ENCODE results near the gene ACTN1.

The ACTN1 gene

GRCh38 chr14:68884031-68885030, 94.8 kb downstream of the ACTN1 start:
- DNase-seq: no peak

GRCh38 chr14:68882235-68882634, 96.9 kb downstream of the ACTN1 start:
- no peak for DNase-seq

- DNase-seq: no peak
These were observed 97.7 kb downstream of the ACTN1 start for GRCh38 chr14:68881396-68881795.

DNA sequence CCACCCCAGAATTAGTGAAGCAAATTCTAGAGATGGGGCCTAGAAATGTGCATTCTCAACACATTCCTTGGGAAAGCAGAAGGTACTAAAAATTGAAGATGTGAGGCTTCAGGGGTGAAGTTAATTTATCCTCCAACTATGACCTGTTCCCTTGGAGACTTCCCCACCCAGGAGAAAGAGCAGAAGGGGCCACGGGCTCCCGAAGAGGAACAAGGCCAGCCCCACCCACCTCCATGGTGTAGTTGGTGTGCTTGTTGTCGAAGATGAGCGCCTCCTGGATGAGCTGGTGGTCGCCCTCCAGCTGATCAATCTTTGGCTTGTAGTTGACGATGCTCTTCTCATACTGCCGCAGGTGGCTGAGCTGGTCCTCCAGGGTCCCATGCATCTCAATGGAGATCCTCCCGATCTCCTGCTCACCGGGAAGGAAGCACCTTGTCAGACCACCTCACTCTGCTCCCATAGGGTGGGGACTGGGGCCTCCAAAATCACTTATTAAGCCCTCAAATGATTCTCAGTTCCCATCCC, 98.5 kb downstream of the ACTN1 start:
- no peak for DNase-seq

GRCh38 chr14:68879841-68880575, 99.1 kb downstream of the ACTN1 start:
- no peak for DNase-seq

- DNase-seq: no peak
These were observed 99.8 kb downstream of the ACTN1 start for GRCh38 chr14:68879321-68879781.

DNA sequence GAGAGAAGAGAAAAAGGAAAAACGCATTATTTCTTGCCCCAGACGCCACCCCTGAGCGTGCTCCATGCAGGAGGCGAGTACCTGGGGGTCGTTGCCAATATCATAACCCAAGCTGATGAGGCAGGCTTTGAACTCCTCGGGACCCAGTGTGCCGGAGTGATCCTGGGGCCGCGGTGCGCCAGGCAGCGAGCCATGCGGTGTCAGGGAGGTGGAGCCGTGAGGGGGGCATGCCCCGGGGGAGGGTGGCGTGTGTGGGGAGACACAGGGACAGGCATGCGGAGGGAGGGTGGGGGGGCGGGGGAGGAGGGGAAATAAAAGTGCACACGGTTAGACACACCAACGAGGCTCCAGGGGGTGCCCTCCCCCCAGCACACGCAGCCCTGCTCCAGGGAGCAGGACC, 100.2 kb downstream of the ACTN1 start:
- no peak for DNase-seq

DNA sequence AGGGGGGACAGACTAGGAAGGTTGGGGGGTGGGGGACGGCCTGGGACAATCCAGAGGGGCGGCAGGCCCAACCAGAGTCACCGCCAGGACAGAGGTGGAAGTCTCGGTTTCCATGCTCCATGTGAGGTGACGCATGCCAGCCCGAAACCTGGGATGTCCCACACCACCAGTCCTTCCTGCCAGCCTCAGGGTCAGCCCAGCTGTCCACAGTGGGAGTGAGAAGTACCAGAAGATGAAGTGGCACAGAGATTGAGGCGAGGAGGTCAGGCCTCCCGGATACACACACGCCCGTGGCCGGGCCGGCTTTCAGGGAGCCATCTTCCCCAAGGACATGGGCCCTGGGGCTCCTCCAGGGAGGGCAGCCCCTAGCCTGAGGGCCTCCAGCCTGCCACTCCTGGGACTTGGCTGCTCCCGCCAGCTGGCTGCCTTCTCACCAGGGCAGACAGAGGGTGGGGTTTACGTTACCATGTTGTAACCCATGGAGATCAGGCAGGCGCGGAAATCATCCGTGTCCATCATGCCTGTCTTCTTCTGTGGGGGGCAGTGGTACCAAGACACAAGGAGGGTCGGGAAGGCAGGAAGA, 101.0 kb downstream of the ACTN1 start:
- DNase-seq: no peak

DNA sequence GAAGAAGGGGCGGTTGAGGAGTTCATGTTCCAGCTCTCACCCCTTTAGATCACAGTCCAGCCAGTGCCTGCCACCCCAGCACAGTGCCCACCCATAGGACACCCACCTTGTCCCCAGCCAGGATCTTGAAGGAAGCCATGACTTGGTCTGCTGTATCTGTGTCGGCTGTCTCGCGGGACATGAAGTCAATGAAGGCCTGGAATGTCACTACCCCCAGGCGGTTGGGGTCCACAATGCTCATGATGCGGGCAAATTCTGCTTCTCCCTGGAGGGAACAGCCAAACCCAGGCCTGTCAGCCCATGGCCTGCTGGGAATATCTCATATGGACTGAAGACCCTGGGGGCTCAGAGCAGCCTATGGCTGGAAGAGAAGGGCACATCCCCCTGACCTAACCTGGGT, 102.1 kb downstream of the ACTN1 start:
- no peak for DNase-seq

DNA sequence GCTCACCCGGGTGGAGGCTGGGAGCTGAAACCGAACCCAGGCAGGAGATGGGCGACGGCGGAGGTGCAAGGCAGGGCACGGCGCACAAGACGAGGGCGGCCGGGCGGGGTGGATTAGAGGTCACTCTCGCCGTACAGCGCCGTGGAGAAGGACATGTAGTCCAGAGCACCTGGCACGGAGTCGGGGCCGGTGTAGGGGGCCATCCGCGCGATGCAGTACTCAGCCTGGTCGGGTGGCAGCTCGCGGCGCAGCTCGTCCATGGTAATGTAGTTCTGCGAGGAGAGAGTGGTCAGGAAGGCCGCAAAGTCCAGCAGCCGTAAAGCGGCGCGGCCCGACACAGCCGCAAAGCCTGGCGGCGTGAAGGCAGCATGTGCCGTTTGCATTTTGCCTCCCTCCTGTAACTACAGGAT, 104.4 kb downstream of the ACTN1 start:
- no peak for DNase-seq

DNA sequence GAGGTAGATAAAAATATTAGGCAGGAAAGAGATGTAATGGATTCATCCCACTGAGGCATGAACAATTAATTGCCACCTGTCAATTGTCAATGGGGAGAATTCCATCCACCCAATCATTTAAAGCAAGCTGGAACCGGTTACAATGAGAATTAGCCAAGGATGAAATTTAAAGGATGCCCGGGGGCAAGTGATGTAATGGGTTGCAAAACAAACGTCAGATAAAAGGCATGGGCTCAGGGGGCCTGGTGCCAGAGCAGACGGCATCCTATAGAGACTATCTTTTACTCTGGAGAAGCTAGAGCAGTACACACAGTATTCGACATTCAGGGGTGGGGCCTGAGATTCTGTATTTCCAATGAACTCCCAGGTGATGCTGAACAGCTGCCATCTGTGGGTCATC, 105.7 kb downstream of the ACTN1 start:
- no peak for DNase-seq

GRCh38 chr14:68871392-68871791, 107.7 kb downstream of the ACTN1 start:
- no peak for DNase-seq

GRCh38 chr14:68866991-68867533, 112.0 kb downstream of the ACTN1 start:
- no peak for DNase-seq

- DNase-seq: no peak
These were observed 113.6 kb downstream of the ACTN1 start for GRCh38 chr14:68865542-68865941.

DNA sequence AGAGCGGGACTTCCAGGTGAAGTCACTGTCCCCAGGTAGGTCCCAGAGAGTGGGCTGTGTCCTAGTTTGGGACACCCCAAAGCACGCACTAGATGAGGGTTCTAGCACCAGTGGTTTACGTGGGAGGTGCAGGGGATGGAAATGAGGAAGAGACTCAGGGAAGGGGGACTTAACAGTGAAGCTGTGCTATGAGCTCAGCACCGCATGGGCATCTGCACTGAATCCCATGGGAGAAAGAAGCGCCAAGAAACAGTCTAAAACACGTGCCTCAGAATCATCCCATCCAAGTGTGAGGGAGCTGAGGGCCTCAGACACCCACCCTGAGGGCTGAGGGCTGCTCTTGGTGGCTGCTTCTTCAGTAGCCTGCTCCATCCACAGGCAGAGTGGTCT, 114.7 kb downstream of the ACTN1 start:
- no peak for DNase-seq

GRCh38 chr14:68863610-68864360, 115.3 kb downstream of the ACTN1 start:
- no peak for DNase-seq

DNA sequence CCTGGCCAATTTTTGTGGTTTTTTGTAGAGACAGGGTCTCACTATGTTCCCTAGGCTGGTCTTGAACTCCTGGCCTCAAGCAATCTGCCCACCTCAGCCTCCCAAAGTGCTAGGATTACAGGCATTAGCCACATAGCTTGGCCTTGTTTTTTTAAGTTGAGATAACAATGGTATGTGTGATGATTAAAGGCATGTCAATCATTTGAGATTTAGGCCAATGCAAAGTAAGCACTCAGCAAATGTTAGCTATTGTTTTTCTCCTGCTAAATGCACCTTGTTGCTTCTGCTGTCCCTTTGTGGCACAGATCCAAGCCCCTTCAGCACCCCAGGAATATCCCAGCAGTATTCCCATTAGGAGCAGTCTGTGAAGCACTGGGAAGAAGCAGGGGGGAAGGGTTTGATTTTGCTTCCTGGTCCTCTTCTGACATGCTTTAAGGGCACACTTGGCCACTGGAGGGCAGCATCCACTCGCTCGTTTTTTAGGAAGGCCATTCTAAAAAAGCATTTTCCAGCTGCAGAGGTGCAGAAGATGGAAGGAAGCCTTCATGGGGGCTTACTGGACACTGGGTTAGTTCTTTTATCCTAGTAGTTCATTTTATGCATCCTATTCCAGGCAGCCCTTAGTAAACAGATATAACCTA, 116.0 kb downstream of the ACTN1 start:
- peak; percentile 47 to 62 for DNase-seq

GRCh38 chr14:68860771-68861170, 118.3 kb downstream of the ACTN1 start:
- DNase-seq: no peak

DNA sequence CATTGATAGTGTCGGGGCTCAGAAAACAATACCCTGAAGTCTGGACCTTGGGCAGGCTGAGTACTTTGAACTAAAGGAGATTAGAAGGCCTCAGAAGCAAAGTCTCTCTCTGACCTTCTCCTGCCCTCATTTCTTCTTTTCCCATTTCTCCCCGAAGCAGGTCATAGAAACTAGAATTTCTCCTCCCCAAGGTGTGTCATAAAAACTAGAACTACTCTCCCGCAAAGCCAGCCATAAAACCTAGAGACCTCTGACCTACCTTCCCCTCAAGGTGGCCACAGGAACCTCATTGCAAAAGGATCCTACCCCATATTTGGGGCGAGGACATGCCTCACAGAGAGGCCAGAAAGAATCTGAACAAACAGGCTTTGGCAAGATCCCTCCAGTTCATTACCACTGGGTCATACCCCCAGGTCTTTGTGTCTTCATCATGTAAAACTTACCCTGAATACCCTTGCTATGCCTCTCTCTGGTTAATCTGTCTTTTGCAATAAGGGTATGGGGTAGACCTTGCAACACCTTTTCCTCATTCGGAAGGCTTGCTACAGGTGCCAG, 121.5 kb downstream of the ACTN1 start:
- DNase-seq: no peak

DNA sequence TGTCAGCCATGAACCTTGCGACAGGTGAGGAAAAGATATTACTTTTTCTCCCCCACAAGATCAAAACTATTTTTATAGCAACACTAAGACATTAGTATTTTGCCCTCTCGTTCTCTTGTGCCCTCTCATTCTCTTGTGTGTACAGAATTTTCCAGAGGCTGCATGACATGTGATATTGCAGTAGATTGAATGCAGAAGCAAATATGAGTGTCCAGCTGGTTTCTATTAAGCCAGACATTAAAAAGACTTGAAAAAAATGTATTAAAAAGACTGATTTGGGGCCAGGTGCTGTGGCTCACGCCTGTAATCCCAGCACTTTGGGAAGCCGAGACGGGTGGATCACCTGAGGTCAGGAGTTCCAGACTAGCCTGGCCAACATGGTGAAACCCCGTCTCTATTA, 122.5 kb downstream of the ACTN1 start:
- DNase-seq: no peak

DNA sequence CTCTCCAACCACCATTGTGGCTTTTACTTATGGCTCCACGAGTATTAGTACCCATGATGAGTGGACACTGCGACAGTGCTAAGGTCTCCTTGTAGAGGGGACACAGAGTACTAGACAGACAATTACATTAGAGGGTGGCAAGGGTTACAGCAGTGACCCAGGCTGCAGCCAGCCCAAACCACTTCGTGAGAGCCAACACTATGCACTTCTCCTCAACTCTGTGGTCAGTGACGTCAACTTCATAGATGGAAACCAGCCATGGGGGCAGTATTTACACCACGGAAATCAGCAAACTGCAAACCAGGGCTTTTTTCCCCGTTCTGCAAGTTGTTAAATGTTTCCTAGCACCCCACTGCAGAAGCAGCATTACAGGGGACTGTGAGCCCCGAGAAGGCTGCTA, 124.7 kb downstream of the ACTN1 start:
- DNase-seq: no peak

Measured in stimulated activated CD4-positive, alpha-beta T cell treated with anti-CD3 and anti-CD28 coated beads, Interleukin-4, amount 100 ng/mL, for 4 hours (primary cell).